GM21515 (cell line): ENCODE results near the gene TUT1.
A peak's percentile ranks its signal among the peaks of the same experiment; 100 is the strongest.
"Not testable (repeated sequence)": the region's sequence is repeated elsewhere in the genome, so short reads cannot be mapped to it uniquely, and the experiment has no call there.

Source experiments
- ATAC-seq: cut with Tn5 transposase; IDR thresholded peaks from one replicate; pipeline ENCODE4 v1.9.1; 2021; ENCODE audit not compliant: unreplicated experiment

Gene TUT1

GRCh38 chr11:62578541-62578940 lies 12.8 kb downstream of the TUT1 start:
- ATAC-seq, result no peak

GRCh38 chr11:62577046-62577714 lies 14.1 kb downstream of the TUT1 start:
- ATAC-seq, result no peak

GRCh38 chr11:62575837-62576236 lies 15.5 kb downstream of the TUT1 start:
- no peak for ATAC-seq

GRCh38 chr11:62575156-62575555 lies 16.2 kb downstream of the TUT1 start:
- no peak for ATAC-seq

- ATAC-seq, result peak; percentile 16
Observed at GRCh38 chr11:62574363-62575071, 16.8 kb downstream of the TUT1 start.

GRCh38 chr11:62573592-62574362 lies 17.5 kb downstream of the TUT1 start, which contains the start of gene EEF1G:
EEF1G (minus strand) TSS chr11:62573891; CDS start chr11:62573842, 49 bp downstream.
- peak; percentile 79 for ATAC-seq

- ATAC-seq, result no peak
Observed at GRCh38 chr11:62573006-62573591, 18.2 kb downstream of the TUT1 start.

GRCh38 chr11:62572431-62572830 lies 18.9 kb downstream of the TUT1 start:
- no peak for ATAC-seq

- ATAC-seq, result not testable (repeated sequence)
Observed at GRCh38 chr11:62571493-62571892, 19.8 kb downstream of the TUT1 start.

GRCh38 chr11:62570903-62571302 lies 20.4 kb downstream of the TUT1 start:
- ATAC-seq, result not testable (repeated sequence)

- ATAC-seq, result no peak
Observed at GRCh38 chr11:62569611-62570010, 21.7 kb downstream of the TUT1 start.

GRCh38 chr11:62567018-62567633 lies 24.2 kb downstream of the TUT1 start:
- ATAC-seq, result no peak

GRCh38 chr11:62566247-62566646 lies 25.1 kb downstream of the TUT1 start:
- ATAC-seq, result no peak

- no peak for ATAC-seq
Observed at GRCh38 chr11:62565100-62565802, 26.1 kb downstream of the TUT1 start.

- ATAC-seq, result not testable (repeated sequence)
Observed at GRCh38 chr11:62561677-62562230, 29.6 kb downstream of the TUT1 start.

GRCh38 chr11:62560566-62561103 lies 30.7 kb downstream of the TUT1 start:
- no peak for ATAC-seq

GRCh38 chr11:62559626-62560025 lies 31.7 kb downstream of the TUT1 start:
- ATAC-seq, result not testable (repeated sequence)

- ATAC-seq, result no peak
Observed at GRCh38 chr11:62559204-62559603, 32.1 kb downstream of the TUT1 start.

GRCh38 chr11:62558669-62559068 lies 32.7 kb downstream of the TUT1 start:
- ATAC-seq, result no peak
